Measurements from ENCODE around the gene CYP4F22. TPM values are rescaled to one million over a fixed set of nuclear protein-coding genes. Genes with fewer than 3 reads are reported as not detected.
A peak's percentile ranks its signal among the peaks of the same experiment; 100 is the strongest.

The CYP4F22 gene
- total RNA-seq, 2 experiments from 2014 or later, result 0.19 to 0.28 TPM

DNA sequence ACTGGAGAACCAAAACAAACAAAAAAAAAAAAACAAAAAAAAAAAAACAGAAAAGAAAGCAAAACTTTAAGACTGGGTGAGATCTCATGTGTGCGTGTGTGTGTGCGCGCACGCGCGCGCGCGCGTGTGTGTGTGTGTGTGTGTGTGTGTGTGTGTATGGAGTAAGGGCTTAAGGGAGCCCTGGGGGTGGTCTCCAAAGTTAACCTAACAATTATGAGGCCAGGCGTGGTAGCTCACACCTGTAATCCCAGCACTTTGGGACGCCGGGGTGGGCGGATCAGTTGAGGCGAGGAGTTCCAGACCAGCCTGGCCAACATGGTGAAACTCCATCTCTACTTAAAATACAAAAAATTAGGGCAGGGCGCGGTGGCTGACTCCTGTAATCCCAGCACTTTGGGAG is 46.7 kb downstream of the CYP4F22 start:
- Histone ChIP-seq H3K36me3 (ENCODE audit: insufficient read depth, low read length) (no peaks in the 10 kb centered on the region), H3K27me3 (ENCODE audit: control insufficient read depth in 1 of 2, insufficient read depth in 2 of 2, low read length in 2 of 2) (no peaks in the 10 kb centered on the region), H3K27ac (ENCODE audit: low read depth in 1 of 2, low read length in 2 of 2) (no peak overlapping the region), H3K4me1 (ENCODE audit: insufficient read depth, low read length) (peaks cover 39% of the 10 kb centered on the region), H3K4me3 (ENCODE audit: low read length) (no peak overlapping the region), H3K9me3 (ENCODE audit: control insufficient read depth in 1 of 2, insufficient read depth in 1 of 2, low read length in 2 of 2) (no peaks in the 10 kb centered on the region)
- H3K27me3 Mint-ChIP-seq, result peaks cover 3% of the 10 kb centered on the region
- no peaks in the 10 kb centered on the region for H3K36me3 Mint-ChIP-seq (ENCODE audit: low read depth)
- peaks cover 26% of the 10 kb centered on the region for H3K4me1 Mint-ChIP-seq (ENCODE audit: low read depth)
- peak overlapping the region; percentile 83 for H3K27ac Mint-ChIP-seq
- H3K4me3 Mint-ChIP-seq, result peak overlapping the region; percentile 58
- DNase-seq, result peak in 2 of 14 experiments; percentile 30 to 51
- ChIA-PET POLR2A (interaction anchor here (0.6 to 3.7 kb wide), 6 partner anchors 88 to 176 kb away, joined by 3 to 99 read pairs (median 16); partner anchors contain the start of genes AKAP8, AKAP8L and RASAL3), CTCF (interaction anchor here (0.7 to 4.4 kb wide), 6 partner anchors 92 to 176 kb away, joined by 4 to 105 read pairs (median 12); partner anchors contain the start of genes AKAP8 and AKAP8L)
- H3K9me3 Mint-ChIP-seq, result no peaks in the 10 kb centered on the region
- no peak for ATAC-seq (ENCODE audit: poor library complexity)
- intact Hi-C loops (cut with DNase I, micrococcal nuclease), result loop anchor here in 1 of 2 experiments (5.0 kb wide), 1 partner anchor 88 kb away; no protein-coding TSS in a partner anchor
- TF ChIP-seq, protein P1, sequence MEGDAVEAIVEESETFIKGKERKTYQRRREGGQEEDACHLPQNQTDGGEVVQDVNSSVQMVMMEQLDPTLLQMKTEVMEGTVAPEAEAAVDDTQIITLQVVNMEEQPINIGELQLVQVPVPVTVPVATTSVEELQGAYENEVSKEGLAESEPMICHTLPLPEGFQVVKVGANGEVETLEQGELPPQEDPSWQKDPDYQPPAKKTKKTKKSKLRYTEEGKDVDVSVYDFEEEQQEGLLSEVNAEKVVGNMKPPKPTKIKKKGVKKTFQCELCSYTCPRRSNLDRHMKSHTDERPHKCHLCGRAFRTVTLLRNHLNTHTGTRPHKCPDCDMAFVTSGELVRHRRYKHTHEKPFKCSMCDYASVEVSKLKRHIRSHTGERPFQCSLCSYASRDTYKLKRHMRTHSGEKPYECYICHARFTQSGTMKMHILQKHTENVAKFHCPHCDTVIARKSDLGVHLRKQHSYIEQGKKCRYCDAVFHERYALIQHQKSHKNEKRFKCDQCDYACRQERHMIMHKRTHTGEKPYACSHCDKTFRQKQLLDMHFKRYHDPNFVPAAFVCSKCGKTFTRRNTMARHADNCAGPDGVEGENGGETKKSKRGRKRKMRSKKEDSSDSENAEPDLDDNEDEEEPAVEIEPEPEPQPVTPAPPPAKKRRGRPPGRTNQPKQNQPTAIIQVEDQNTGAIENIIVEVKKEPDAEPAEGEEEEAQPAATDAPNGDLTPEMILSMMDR (IDR thresholded peaks at IDR 0.05), result no peak

- TF ChIP-seq, protein P1 (IDR thresholded peaks at IDR 0.05), result peak; percentile 81
- peak overlapping the region; percentile 55 to 73 for H3K27ac ChIP-seq (ENCODE audit: low read depth in 1 of 2, low read length in 2 of 2)
Observed at GRCh38 chr19:15555759-15556633, 47.7 kb downstream of the CYP4F22 start.

GRCh38 chr19:15556634-15557181 is 48.4 kb downstream of the CYP4F22 start:
- Mint-ChIP-seq H3K9me3 (no peaks in the 10 kb centered on the region), H3K36me3 (ENCODE audit: low read depth) (no peaks in the 10 kb centered on the region), H3K27ac (peak overlapping the region; percentile 83), H3K4me1 (ENCODE audit: low read depth) (peaks cover 13% of the 10 kb centered on the region), H3K4me3 (peak overlapping the region; percentile 83), H3K27me3 (peaks cover 7% of the 10 kb centered on the region)
- TF ChIP-seq, protein P1 (IDR thresholded peaks at IDR 0.05), result no peak
- ChIA-PET CTCF (interaction anchor here (1.0 to 4.4 kb wide), 2 partner anchors 137 to 291 kb away, joined by 4 to 105 read pairs; partner anchors contain the start of gene AKAP8L), POLR2A (interaction anchor here (0.6 to 3.7 kb wide), 6 partner anchors 89 to 465 kb away, joined by 3 to 99 read pairs (median 13); partner anchors contain the start of genes AKAP8 and AKAP8L)
- ATAC-seq (ENCODE audit: poor library complexity) (no peak), DNase-seq (no peak)
- no peak overlapping the region for H3K27ac ChIP-seq (ENCODE audit: low read depth in 1 of 2, low read length in 2 of 2)
- H3K36me3 ChIP-seq (ENCODE audit: insufficient read depth, low read length), result no peaks in the 10 kb centered on the region
- intact Hi-C loops (cut with DNase I, micrococcal nuclease), result loop anchor here (1.0 to 5.0 kb wide), 9 partner anchors 89 to 465 kb away; partner anchors contain the start of gene AKAP8 (in 1 of the 2)
- peaks cover 24% of the 10 kb centered on the region for H3K4me1 ChIP-seq (ENCODE audit: insufficient read depth, low read length)
- H3K4me3 ChIP-seq (ENCODE audit: low read length), result peak overlapping the region; percentile 60
- H3K27me3 ChIP-seq (ENCODE audit: control insufficient read depth in 1 of 2, insufficient read depth in 2 of 2, low read length in 2 of 2), result peaks cover 0 to 3% of the 10 kb centered on the region in 2 experiments
- no peaks in the 10 kb centered on the region for H3K9me3 ChIP-seq (ENCODE audit: control insufficient read depth in 1 of 2, insufficient read depth in 1 of 2, low read length in 2 of 2)

More at GRCh38 chr19:15555759-15556633, 47.7 kb downstream of the CYP4F22 start:
- POLR2A ChIA-PET, result interaction anchor here (0.6 to 3.7 kb wide), 10 partner anchors 41 to 464 kb away, joined by 3 to 99 read pairs (median 8); partner anchors contain the start of genes AKAP8, AKAP8L and RASAL3
- Mint-ChIP-seq H3K9me3 (no peaks in the 10 kb centered on the region), H3K4me1 (ENCODE audit: low read depth) (peaks cover 16% of the 10 kb centered on the region), H3K27me3 (peaks cover 4% of the 10 kb centered on the region), H3K4me3 (peak overlapping the region; percentile 83), H3K36me3 (ENCODE audit: low read depth) (no peaks in the 10 kb centered on the region), H3K27ac (peak overlapping the region; percentile 83)
- H3K27me3 ChIP-seq (ENCODE audit: control insufficient read depth in 1 of 2, insufficient read depth in 2 of 2, low read length in 2 of 2), result peaks cover 0 to 3% of the 10 kb centered on the region in 2 experiments
- intact Hi-C loops (cut with DNase I, micrococcal nuclease), result loop anchor here (1.0 to 5.0 kb wide), 9 partner anchors 89 to 465 kb away; partner anchors contain the start of gene AKAP8 (in 1 of the 2)
- CTCF ChIA-PET, result interaction anchor here (0.7 to 4.4 kb wide), 17 partner anchors 42 to 464 kb away, joined by 3 to 105 read pairs (median 5); partner anchors contain the start of genes AKAP8, AKAP8L, RASAL3 and WIZ
- DNase-seq (peak; percentile 92 to 99 (median 96)), ATAC-seq (ENCODE audit: poor library complexity) (peak; percentile 86)
- peaks cover 31% of the 10 kb centered on the region for H3K4me1 ChIP-seq (ENCODE audit: insufficient read depth, low read length)
- H3K36me3 ChIP-seq (ENCODE audit: insufficient read depth, low read length), result no peaks in the 10 kb centered on the region
- peak overlapping the region; percentile 60 for H3K4me3 ChIP-seq (ENCODE audit: low read length)
- no peaks in the 10 kb centered on the region for H3K9me3 ChIP-seq (ENCODE audit: control insufficient read depth in 1 of 2, insufficient read depth in 1 of 2, low read length in 2 of 2)
